GM21619 (cell line): Measurements from ENCODE around the gene MFNG.

Experiments
- ATAC-seq: cut with Tn5 transposase; IDR thresholded peaks from one replicate; pipeline ENCODE4 v1.9.1; 2021; ENCODE audit not compliant: unreplicated experiment

Gene MFNG

DNA sequence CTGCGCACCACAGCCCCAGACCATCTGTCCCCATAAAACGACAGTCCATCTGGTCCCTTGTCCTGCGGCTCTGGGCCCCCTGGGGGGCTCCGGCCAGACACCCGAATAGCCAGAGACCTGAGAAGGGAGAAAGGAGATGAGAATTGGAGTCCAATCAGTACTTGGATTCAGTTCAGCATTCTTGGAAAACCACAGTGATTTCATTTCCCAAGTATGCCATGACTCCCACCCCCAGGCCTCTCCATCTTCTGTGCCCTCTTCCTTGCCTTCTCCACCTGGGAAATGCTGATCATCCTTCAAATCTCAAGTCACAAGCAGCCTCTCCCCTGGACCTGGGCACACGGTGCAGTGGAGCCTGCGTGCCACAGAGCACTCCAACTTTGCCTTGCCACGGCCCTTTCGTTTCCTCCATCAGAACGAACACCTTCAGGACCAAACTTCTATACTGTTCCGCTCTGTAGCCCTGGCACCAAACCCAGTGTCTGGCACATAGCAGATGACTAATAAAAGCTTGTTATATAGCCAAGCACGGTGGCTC is 10.9 kb upstream of the MFNG start:
- ATAC-seq = no peak

DNA sequence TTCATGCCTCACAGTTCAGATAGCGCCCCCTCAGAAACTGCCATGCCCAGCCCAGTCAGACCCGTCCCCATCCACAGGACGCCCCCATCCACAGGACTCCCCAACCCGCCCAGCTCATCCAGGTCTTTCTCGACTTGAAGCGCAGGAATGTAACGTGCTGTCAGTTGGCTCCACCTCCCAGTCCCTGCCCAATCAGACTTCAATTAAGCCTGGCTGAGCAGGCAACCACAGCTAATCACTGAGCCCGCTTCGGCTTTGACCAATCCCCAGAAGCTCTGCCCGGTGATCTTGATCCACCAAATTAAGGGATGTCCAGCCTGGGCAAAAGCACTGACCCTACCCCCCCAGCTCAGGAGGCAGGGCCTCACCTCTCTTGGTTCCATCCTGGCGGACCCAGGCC is 10.5 kb upstream of the MFNG start:
- ATAC-seq = no peak

GRCh38 chr22:37493979-37494378 is 7.8 kb upstream of the MFNG start:
- ATAC-seq = no peak

- no peak for ATAC-seq
Observed at GRCh38 chr22:37492428-37493344, 6.5 kb upstream of the MFNG start.

GRCh38 chr22:37491559-37492427 is 5.6 kb upstream of the MFNG start:
- ATAC-seq = no peak

GRCh38 chr22:37491106-37491505 is 4.9 kb upstream of the MFNG start:
- ATAC-seq = no peak

- ATAC-seq = no peak
Observed at GRCh38 chr22:37489983-37490382, 3.8 kb upstream of the MFNG start.

- ATAC-seq = no peak
Observed at GRCh38 chr22:37488337-37489135, 2.4 kb upstream of the MFNG start.

DNA sequence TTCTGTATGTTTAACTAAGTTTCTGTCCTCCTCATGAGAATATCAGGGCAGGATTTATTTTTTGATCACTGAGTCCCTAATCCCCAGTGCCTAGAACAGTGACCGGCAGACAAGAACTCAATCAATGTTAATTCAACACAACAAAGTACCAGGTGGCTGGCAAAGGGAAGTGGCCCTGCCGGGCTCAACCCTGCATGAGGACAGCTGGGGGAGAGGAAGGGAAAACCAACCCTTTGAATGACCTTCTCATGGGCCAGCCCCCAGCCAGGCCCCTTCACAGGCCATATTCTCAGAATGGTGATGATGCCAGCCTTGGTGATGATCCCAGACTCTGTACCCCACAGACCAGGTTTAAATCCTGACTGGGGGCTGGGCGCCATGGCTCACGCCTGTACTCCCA is 1.4 kb upstream of the MFNG start:
- ATAC-seq = no peak

GRCh38 chr22:37487129-37487528 is 945 bp upstream of the MFNG start:
- ATAC-seq = no peak

GRCh38 chr22:37485395-37486223 is 575 bp downstream of the MFNG start:
- ATAC-seq = peak; percentile 2

- no peak for ATAC-seq
Observed at GRCh38 chr22:37484480-37485394, 1.4 kb downstream of the MFNG start.

DNA sequence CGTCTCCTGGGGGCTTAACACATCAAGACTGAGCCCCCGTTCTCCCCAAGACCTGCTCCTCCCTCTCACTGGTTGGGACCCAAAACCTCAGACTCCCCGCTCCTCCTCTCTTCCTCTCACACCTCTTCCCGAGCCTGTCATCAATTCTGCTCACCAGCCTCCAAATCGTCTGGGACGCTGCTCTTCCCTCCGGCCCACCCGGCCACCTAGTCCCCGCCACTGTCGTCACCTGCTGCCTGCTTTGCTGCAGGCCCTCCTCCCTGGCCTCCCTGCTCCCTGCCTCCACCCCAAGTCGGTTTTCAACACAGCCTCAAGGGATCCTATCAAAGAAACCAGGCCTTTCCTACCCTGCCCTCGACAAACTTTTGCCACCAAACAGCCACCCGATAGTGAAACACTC is 3.1 kb downstream of the MFNG start:
- no peak for ATAC-seq

DNA sequence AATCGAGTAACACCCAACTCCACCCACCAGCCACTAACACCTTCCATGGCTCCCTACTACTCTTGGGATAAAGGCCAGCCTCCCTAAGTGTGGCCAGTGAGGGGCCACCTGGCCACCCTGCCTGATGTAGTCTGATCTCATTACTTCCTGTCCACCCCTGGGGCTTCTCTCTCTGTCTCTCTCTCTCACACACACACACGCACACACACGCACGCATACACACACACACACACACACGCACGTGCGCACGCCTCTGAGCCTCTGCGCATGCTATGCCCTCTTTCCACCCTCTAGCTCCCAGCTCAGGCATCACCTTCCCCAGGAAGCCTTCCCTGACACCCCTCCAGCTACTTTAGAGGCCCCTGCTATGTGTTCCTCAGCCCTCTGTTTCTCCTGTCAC is 3.9 kb downstream of the MFNG start:
- ATAC-seq = no peak

DNA sequence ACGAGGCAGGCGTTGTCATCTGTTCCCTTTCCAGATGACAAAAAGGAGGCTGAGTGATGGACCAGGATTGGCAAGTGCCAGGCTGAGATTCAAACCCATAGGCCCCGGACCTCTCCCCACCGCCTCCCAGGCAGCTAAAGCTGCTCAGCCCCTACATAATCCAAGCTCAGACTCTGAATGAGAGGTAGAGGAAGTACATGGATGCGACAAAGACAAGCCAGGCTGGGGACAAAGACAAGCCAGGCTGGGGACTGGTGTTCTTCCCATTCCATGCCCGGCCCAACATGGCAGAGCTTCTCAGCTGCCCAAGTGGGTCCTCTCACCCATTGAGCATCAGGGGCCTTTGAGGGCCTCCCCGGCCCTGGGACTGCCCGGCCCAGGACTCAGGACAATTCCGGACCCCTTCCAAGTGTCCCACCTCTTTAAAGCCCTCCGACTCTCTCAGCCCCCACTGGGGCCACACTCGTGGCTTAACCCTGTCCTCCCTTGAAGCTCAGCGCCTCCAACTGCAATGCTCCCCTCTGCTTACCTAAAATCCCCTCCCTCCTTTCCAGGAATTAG is 4.8 kb downstream of the MFNG start:
- no peak for ATAC-seq

DNA sequence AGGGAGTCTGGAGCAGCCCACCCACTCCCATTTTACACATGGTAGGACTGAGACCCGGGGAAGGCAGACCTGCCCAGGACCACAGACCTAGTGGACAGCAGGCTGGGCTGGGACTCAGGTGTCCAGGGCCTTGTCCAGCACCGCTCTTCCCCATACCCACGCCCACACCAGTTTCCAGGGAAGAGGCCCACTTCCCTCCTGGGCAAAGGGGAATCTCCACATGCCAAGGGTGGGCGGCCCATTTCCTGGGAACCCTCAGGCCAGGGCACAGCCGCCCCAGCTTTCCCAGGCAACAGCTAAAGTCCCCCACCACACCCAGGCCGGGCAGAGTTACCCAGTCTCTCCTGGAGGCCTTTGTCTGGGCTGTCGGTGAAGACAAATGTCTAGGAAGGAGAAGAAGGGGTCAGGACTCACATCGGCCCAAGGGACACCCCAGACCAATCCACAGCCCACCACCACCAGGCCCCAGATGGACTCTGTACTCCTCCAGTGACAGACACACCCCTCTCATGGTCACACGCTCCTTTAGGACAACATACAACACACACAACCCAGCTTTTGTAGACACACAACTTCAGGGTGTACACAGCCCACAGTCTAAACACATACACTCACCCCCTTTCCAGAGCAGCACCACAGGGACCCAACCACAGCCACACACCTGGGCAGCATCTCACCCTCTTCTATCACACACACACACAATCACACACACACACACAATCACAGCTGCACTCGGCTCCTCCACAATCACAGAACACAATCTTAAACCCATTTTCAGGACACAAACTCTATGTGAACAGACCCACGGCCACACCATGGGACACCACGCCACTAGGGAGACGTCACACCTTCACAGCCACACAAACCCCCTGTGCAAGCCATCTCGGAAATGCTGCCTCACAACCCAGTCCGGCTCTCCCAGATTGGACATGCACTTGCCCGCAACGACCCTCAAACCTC is 5.5 kb downstream of the MFNG start:
- ATAC-seq = no peak

GRCh38 chr22:37479196-37479595 is 7.0 kb downstream of the MFNG start:
- ATAC-seq = no peak
